Measurements from ENCODE around the gene RUNDC1.

- TF ChIP-seq POLR2AphosphoS5 (IDR thresholded peaks at IDR 0.05; ENCODE audit: borderline replicate concordance, low read depth, low read length): no peak
- no peak for TF ChIP-seq EZH2 (IDR thresholded peaks at IDR 0.05)
Observed at GRCh38 chr17:43018008-43018853, 37.9 kb downstream of the RUNDC1 start.
